Panc1 (cell line): ENCODE results near the gene PCTP. TPM values are rescaled to one million over a fixed set of nuclear protein-coding genes. Genes with fewer than 3 reads are reported as not detected.

Experiments used
- ATAC-seq: fragments of 200-7000 bp; cut with Tn5 transposase; 2 replicates; pipeline ENCODE4 v1.9.1; 2020; ENCODE audit warnings: mild to moderate bottlenecking, moderate library complexity
- BruUV-seq: library from RNA; stranded (reverse); fragments of 400-500 nt; replicated peaks from 2 replicates; lab custom pipeline; 2021; lab: Mats Ljungman, UMichigan
- CTCF ChIA-PET: fragments of 300-600 bp; sonication (Branson Sonifier 250); formaldehyde crosslinking; loops from one replicate; lab custom pipeline; 2022; ENCODE audit warnings: antibody characterized with exemption; lab: Charles Lee
- POLR2A ChIA-PET: fragments of 300-600 bp; sonication (Branson Sonifier 250); formaldehyde crosslinking; loops from one replicate; lab custom pipeline; 2022; ENCODE audit warnings: antibody characterized with exemption; lab: Charles Lee
- DNase-seq: peaks from one replicate; pipeline ENCODE4 v3.0.0-alpha.2; 2010; ENCODE audit warnings: low read depth, low spot score
- H3K27ac ChIP-seq: 2 replicates; pipeline ENCODE4 v1.5.1; 2011; ENCODE audit warnings: mild to moderate bottlenecking, low read length, inconsistent platforms
- H3K27me3 ChIP-seq: fragments of 200-500 bp; sonication (Bioruptor generic); 2 replicates; pipeline ENCODE4 v1.6.0; 2014; ENCODE audit warnings: low read length, inconsistent platforms; ENCODE audit not compliant: control insufficient read depth, insufficient read depth
- H3K36me3 ChIP-seq: fragments of 200-500 bp; sonication (Bioruptor generic); 2 replicates; pipeline ENCODE4 v1.5.1; 2014; ENCODE audit warnings: inconsistent platforms, mild to moderate bottlenecking, low read length, moderate library complexity; ENCODE audit not compliant: control insufficient read depth, insufficient read depth
- H3K4me1 ChIP-seq: 2 replicates; pipeline ENCODE4 v1.5.1; 2011; ENCODE audit warnings: inconsistent platforms, mild to moderate bottlenecking, low read length, moderate library complexity; ENCODE audit not compliant: control insufficient read depth, insufficient read depth
- H3K4me3 ChIP-seq, 2 experiments: 2 replicates each; pipeline ENCODE4 v1.5.1; 2011 to 2012; ENCODE audit warnings: low read depth in 2 of 2, low read length in 2 of 2, mild to moderate bottlenecking in 2 of 2, inconsistent platforms in 1 of 2, moderate library complexity in 1 of 2
- H3K9me3 ChIP-seq: fragments of 200-500 bp; sonication (Bioruptor generic); 2 replicates; pipeline ENCODE4 v1.5.1; 2014; ENCODE audit warnings: low read depth, mild to moderate bottlenecking, inconsistent platforms, low read length, moderate library complexity; ENCODE audit not compliant: control insufficient read depth, insufficient read depth
- CTCF ChIP-seq: fragments of 450-650 bp; IDR thresholded peaks from 2 replicates; pipeline ENCODE4 v1.5.1; 2017; ENCODE audit warnings: mild to moderate bottlenecking
- POLR2AphosphoS5 ChIP-seq: IDR thresholded peaks from 2 replicates; pipeline ENCODE4 v1.6.1; 2012; ENCODE audit warnings: mild to moderate bottlenecking, low read depth, low read length, moderate library complexity
- REST ChIP-seq, 2 experiments: IDR thresholded peaks; 2 replicates each; pipeline ENCODE4 v1.6.1; 2011 to 2012; ENCODE audit warnings: low read depth in 2 of 2, control low read depth in 1 of 2, low read length in 1 of 2, mild to moderate bottlenecking in 1 of 2, moderate library complexity in 1 of 2; ENCODE audit not compliant: insufficient read depth in 1 of 2
- SIN3A ChIP-seq: IDR thresholded peaks from 2 replicates; pipeline ENCODE4 v1.6.1; 2012; ENCODE audit warnings: low read depth, mild to moderate bottlenecking, low read length, moderate library complexity, borderline replicate concordance; ENCODE audit not compliant: insufficient read depth
- TCF7L2 ChIP-seq: IDR thresholded peaks from 2 replicates; pipeline ENCODE4 v1.6.1; 2011; ENCODE audit warnings: mild to moderate bottlenecking, low read depth, low read length, inconsistent platforms
- in situ Hi-C: cut with HindIII; loops from 2 replicates; pipeline ENCODE4 v1.10.0; 2016; ENCODE audit warnings: low sequenced_read_pairs, low pct_unique_long_range_greater_than_20kb
- intact Hi-C: fragments of 100-400 bp; cut with micrococcal nuclease; formaldehyde crosslinking; loops from one replicate; pipeline ENCODE4 v1.10.0; 2022; ENCODE audit not compliant: unreplicated experiment
- total RNA-seq: library from RNA; stranded (reverse); gene quantifications from one replicate; pipeline ENCODE4 v1.2.1, GENCODE V29; 2021; ENCODE audit not compliant: unreplicated experiment

PCTP gene
- total RNA-seq, 1 experiment from 2014 or later: 23.7 TPM

- no peaks in the 10 kb centered on the region for H3K36me3 ChIP-seq
- no peaks in the 10 kb centered on the region for H3K27me3 ChIP-seq
- intact Hi-C loops (no loop called here), in situ Hi-C loops (no loop called here)
- no peak for TF ChIP-seq TCF7L2
- no peak for TF ChIP-seq REST (IDR thresholded peaks at IDR 0.05; ENCODE audit: insufficient read depth in 1 of 2, low read depth in 2 of 2, low read length in 1 of 2)
- TF ChIP-seq POLR2AphosphoS5: no peak
- TF ChIP-seq SIN3A: no peak
- no peak for TF ChIP-seq CTCF
- no peaks in the 10 kb centered on the region for H3K4me1 ChIP-seq
- no peak overlapping the region for H3K4me3 ChIP-seq
- H3K9me3 ChIP-seq: no peaks in the 10 kb centered on the region
- DNase-seq: no peak
- no peak overlapping the region for H3K27ac ChIP-seq
- no TSS peak for BruUV-seq
- POLR2A ChIA-PET: no interaction called here
- CTCF ChIA-PET: no interaction called here
- no peak for ATAC-seq
Observed at GRCh38 chr17:55811536-55811935, 60.7 kb downstream of the PCTP start.

GRCh38 chr17:55812323-55812722 lies 61.5 kb downstream of the PCTP start:
- POLR2A ChIA-PET: no interaction called here

More at GRCh38 chr17:55812323-55812722, 61.5 kb downstream of the PCTP start:
- CTCF ChIA-PET: no interaction called here
- ATAC-seq (no peak), DNase-seq (no peak)
- Histone ChIP-seq H3K27ac (no peak overlapping the region), H3K36me3 (no peaks in the 10 kb centered on the region), H3K4me1 (no peaks in the 10 kb centered on the region), H3K9me3 (no peaks in the 10 kb centered on the region), H3K27me3 (no peaks in the 10 kb centered on the region), H3K4me3 (no peak overlapping the region)
- BruUV-seq: no TSS peak
- intact Hi-C loops: no loop called here
- TF ChIP-seq POLR2AphosphoS5: no peak
- TF ChIP-seq REST (IDR thresholded peaks at IDR 0.05; ENCODE audit: insufficient read depth in 1 of 2, low read depth in 2 of 2, low read length in 1 of 2): no peak
- TF ChIP-seq TCF7L2: no peak
- TF ChIP-seq SIN3A: no peak
- no peak for TF ChIP-seq CTCF
- in situ Hi-C loops: no loop called here
